NOMO-1 treated with DMSO at 0.1 percent for 48 hours (cell line): ENCODE results near the gene NME1.
"Not testable (repeated sequence)": the region's sequence is repeated elsewhere in the genome, so short reads cannot be mapped to it uniquely, and the experiment has no call there.

ENCODE experiments used
- DNase-seq: peaks from one replicate; lab custom pipeline; 2025; ENCODE audit not compliant: unreplicated experiment; lab: John Stamatoyannopoulos, UW

NME1 gene

DNA sequence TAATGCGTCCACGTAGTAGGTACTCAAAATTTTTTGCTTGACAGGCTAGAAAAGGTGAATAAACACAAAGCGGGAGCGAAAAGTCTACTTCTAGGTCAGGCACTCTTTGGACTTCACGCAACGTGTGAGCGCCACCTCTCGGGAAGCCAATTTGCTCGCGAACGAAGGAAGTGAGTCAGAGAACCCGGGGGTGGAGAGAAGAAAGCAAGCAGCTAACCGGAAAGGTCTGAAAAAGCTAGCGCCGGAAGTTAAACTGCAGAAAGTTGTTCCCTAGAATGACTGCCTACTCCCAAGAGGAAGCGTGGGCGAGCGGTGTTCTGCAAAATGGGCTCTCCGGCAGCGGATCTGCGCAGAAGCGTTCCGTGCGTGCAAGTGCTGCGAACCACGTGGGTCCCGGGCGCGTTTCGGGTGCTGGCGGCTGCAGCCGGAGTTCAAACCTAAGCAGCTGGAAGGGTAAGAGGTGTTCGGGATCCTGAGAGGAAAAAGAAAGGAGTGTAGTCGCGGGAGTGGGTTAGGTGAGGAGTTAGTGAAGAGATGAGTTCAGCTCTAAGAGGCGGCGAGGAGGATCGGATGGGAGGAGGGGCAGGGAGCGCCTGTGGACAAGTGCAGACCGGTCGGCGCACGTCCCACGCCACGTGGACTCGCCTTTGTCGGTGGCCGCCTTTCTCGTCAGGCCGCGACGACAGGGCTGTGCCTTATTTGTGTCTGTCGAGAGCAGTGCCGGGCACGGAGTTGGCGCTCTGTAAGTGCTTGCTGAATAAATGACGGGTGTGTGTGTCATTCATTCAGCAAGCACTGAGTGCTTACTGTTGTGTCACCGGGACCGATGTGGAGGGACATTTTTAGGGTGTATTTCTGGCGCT is at the start of gene NME1:
NME1 (plus strand) TSS at position 350 of the 863 bp plus-strand sequence. CDS start 2,096 bp downstream, outside the sequence.
- peak; percentile 100 for DNase-seq

- no peak for DNase-seq
Observed at GRCh38 chr17:51107778-51108177, 45.6 kb upstream of the NME1 start.

- DNase-seq: peak; percentile 70
Observed at GRCh38 chr17:51112303-51113222, 40.8 kb upstream of the NME1 start.

DNA sequence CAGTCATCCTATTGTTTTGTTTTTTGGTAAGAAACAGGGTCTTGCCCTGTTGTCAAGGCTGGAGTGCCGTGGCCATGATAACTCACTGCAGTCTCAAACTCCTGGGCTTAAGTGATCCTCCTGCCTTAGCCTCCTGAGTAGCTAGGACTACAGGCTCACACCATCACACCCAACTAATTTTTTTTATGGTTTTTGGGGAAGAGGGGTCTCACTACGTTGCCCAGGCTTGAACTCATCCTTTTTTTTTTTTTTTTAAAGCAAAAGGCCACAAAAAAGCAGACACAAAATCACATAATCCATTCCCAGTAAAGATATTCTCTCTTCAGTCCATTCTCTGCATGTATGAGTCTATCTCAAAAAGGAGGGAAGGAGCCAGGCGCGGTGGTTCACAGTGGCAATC is 38.2 kb upstream of the NME1 start:
- DNase-seq: no peak

- no peak for DNase-seq
Observed at GRCh38 chr17:51118330-51119195, 34.8 kb upstream of the NME1 start.

GRCh38 chr17:51119415-51120356 is 33.7 kb upstream of the NME1 start:
- peak; percentile 59 for DNase-seq

GRCh38 chr17:51120357-51120738 is 33.0 kb upstream of the NME1 start:
- peak; percentile 37 for DNase-seq

- DNase-seq: peak; percentile 92
Observed at GRCh38 chr17:51120739-51121619, 32.4 kb upstream of the NME1 start, which contains the start of gene SPAG9. TSS of gene SPAG9 (minus strand) at chr17:51120868. CDS start at chr17:51120656, 212 bp downstream.

DNA sequence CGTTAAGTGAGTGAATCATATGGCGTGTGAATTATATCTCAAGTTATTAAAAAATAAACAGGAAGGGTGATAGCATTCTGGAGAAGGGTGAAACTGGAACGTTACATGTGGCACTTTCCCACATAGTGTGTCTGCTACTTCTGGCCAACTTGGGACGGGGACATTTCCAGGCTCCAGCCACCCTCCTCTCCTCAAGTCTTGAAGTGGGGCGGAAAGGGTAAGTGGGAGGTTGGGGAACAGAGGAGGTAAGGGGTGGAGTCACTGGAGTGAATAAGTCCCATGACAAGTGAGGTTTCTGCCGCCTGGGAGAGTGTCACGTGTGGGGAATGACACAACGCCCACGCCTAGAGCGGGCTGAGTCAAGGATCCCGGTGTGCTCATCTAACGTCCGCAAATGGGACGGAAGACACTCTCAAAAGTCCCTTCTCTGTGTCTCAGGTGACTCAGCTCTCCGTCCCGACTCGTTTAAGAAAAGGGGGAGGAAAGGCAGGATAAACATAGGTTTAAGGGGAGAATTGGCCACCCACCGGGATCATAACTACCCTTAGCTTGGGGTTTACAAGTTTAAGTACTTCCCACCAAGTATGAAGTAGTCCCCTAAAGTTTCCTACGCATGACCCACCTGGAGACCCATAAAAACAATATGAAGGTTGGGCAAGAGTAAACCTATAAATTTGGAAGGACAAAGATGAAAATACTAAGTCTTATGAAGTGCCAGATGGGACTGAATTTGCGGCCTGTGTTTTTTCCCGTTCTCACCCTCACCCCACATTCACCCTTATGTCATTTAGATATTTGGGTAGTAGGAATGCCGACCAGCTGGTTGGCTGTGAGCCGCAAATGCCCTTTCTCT is 31.5 kb upstream of the NME1 start:
- peak; percentile 94 for DNase-seq

DNA sequence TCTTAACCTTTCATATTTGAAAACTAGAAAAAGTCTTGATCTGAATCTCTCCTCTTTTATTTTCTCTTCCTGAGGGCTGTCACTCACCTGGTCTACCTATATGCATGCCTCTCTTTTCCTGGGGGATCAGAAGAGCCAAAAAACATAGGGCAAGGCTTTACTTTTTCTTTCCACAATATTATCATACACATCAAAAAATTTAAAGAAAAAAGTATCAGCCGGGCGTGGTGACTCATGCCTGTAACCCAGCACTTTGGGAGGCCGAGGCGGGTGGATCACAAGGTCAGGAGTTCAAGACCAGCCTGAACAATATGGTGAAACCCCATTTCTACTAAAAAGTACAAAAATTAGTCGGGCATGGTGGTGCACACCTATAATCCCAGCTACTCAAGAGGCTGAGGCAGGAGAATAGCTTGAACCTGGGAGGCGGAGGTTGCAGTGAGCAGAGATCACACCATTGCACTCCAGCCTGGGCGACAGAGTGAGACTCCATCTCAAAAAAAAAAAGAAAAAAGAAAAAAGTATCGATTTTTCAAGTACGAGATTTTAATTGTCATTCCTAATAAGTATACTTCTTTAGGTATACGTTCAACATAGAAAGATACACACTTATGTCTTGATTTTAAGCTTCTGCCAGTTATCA is 30.8 kb upstream of the NME1 start:
- DNase-seq: not testable (repeated sequence)

GRCh38 chr17:51124640-51125503 is 28.5 kb upstream of the NME1 start:
- DNase-seq: no peak

GRCh38 chr17:51128076-51128475 is 25.3 kb upstream of the NME1 start:
- DNase-seq: peak; percentile 0

GRCh38 chr17:51132964-51133319 is 20.4 kb upstream of the NME1 start:
- DNase-seq: peak; percentile 12

DNA sequence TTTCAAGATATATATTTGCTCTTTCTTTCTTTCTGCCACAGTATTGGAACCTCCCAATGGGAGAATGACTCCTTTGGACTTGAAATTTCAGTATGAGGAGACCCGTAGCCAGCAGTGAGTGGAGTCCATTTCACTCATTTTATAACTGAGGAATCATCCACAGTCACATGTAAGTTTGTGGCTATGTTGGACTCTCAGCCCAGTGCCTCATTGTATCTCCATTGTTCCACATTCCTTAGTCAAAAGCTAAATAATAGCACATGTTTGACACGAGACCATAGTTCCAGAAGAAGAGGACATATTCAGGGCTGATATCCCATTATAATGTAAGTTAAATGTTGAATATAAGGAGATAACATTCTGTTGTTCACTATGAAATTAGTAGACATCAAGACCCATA is 20.0 kb upstream of the NME1 start:
- DNase-seq: no peak

DNA sequence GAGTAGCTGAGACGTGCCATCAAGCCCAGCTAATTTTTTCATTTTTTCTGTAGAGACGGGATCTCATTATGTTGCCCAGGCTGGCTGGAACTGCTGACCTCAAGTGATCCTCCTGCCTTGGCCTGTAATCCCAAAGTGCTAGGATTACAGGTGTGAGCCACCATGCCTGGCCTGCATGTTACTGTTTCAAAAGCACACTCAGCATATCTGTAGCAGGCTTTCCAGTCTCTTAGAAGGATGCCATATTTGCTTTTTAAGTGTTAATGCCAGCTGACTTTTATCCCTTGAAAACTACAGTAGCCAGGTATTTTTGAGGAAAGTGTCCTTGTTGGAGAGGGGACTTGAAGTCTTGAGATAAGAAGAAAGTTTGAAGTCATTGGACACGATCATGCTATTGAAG is 17.4 kb upstream of the NME1 start:
- no peak for DNase-seq

DNA sequence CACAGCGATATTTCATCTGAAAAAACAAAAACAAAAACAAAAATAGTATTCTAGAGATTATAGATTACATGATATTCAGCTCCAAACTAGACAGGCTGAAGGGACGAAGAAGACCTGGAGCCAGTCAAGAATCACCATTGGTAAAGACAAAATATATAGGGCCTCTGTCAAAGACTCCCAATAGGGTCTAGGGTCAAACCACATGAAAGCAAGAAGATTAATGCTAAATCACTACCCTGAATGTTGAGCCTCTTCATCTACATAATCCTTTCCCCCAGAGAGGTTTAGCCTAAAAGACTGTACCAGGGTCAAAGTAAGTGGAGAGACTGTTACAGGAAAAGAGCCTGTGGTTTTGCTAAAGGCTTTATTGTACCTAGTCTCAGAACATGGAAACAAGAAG is 10.8 kb upstream of the NME1 start:
- DNase-seq: no peak
